DOHH2 (cell line): ENCODE measurements around the gene SPON1.

Experiments used
- H3F3A ChIP-seq: fragments of 200-600 bp; sonication (generic), shearing (Covaris generic); 2 replicates; pipeline ENCODE4 v1.6.0; 2016; ENCODE audit warnings: antibody characterized with exemption, mild to moderate bottlenecking; ENCODE audit not compliant: control insufficient read depth, insufficient read depth
- H3K27ac ChIP-seq: fragments of 200-600 bp; sonication (generic); 2 replicates; pipeline ENCODE4 v1.5.1; 2014; ENCODE audit warnings: low read depth, mild to moderate bottlenecking, low read length, moderate library complexity
- H3K27me3 ChIP-seq: fragments of 200-600 bp; sonication (generic); 2 replicates; pipeline ENCODE4 v1.6.1; 2014; ENCODE audit warnings: mild to moderate bottlenecking, low read length, mixed read lengths; ENCODE audit not compliant: control insufficient read depth
- H3K36me3 ChIP-seq: fragments of 200-600 bp; sonication (generic); 2 replicates; pipeline ENCODE4 v1.6.1; 2014; ENCODE audit warnings: mild to moderate bottlenecking, low read length, moderate library complexity, mixed read lengths; ENCODE audit not compliant: control insufficient read depth
- H3K4me1 ChIP-seq: fragments of 200-600 bp; sonication (generic); 2 replicates; pipeline ENCODE4 v1.6.1; 2014; ENCODE audit warnings: mild to moderate bottlenecking, low read length, mixed read lengths; ENCODE audit not compliant: control insufficient read depth
- H3K4me2 ChIP-seq: fragments of 200-600 bp; sonication (generic); 2 replicates; pipeline ENCODE4 v1.6.0; 2014; ENCODE audit warnings: mild to moderate bottlenecking, low read length, moderate library complexity
- H3K4me3 ChIP-seq: fragments of 200-600 bp; sonication (generic); 2 replicates; pipeline ENCODE4 v1.5.1; 2014; ENCODE audit warnings: mild to moderate bottlenecking, low read length, mixed read lengths
- H3K79me2 ChIP-seq: fragments of 200-600 bp; sonication (generic); 2 replicates; pipeline ENCODE4 v1.6.1; 2014; ENCODE audit warnings: mild to moderate bottlenecking, low read length, mixed read lengths; ENCODE audit not compliant: control insufficient read depth
- H3K9me2 ChIP-seq: fragments of 200-600 bp; sonication (generic); replicated peaks from 2 replicates; pipeline ENCODE4 v1.6.1; 2014; ENCODE audit warnings: mild to moderate bottlenecking, low read length, mixed read lengths; ENCODE audit not compliant: control insufficient read depth
- H3K9me3 ChIP-seq: fragments of 200-600 bp; sonication (generic); 2 replicates; pipeline ENCODE4 v1.6.1; 2014; ENCODE audit warnings: antibody characterized with exemption, low read length, mixed read lengths; ENCODE audit not compliant: control insufficient read depth, insufficient read depth
- H4K20me1 ChIP-seq: fragments of 200-600 bp; sonication (generic); 2 replicates; pipeline ENCODE4 v1.6.0; 2014; ENCODE audit warnings: low read depth, mild to moderate bottlenecking, antibody characterized with exemption, low read length, moderate library complexity; ENCODE audit not compliant: control insufficient read depth, insufficient read depth
- CTCF ChIP-seq: fragments of 200-600 bp; sonication (generic); IDR thresholded peaks from one replicate; pipeline ENCODE4 v1.5.1; 2014; ENCODE audit warnings: antibody characterized with exemption, mild to moderate bottlenecking, low read depth, low read length; ENCODE audit not compliant: poor library complexity, severe bottlenecking
- EZH2phosphoT487 ChIP-seq: fragments of 200-600 bp; sonication (generic); IDR thresholded peaks from 2 replicates; pipeline ENCODE4 v1.6.1; 2017; ENCODE audit warnings: borderline replicate concordance, mild to moderate bottlenecking, antibody characterized with exemption, low read length, moderate library complexity, mixed read lengths

The SPON1 gene

GRCh38 chr11:14245444-14245843 lies 282.9 kb downstream of the SPON1 start:
- Histone ChIP-seq H3K4me1 (no peaks in the 10 kb centered on the region), H3F3A (no peaks in the 10 kb centered on the region), H3K4me3 (no peak overlapping the region), H3K79me2 (no peaks in the 10 kb centered on the region), H4K20me1 (no peaks in the 10 kb centered on the region), H3K36me3 (no peaks in the 10 kb centered on the region), H3K4me2 (no peak overlapping the region), H3K27me3 (peaks cover 17% of the 10 kb centered on the region; the same call in 1 of the 2 replicates), H3K9me2 (no peaks in the 10 kb centered on the region), H3K9me3 (no peaks in the 10 kb centered on the region), H3K27ac (no peak overlapping the region)
- no peak for TF ChIP-seq CTCF
- TF ChIP-seq EZH2phosphoT487, result no peak

GRCh38 chr11:14248580-14248981 lies 286.1 kb downstream of the SPON1 start:
- Histone ChIP-seq H3K4me1 (no peaks in the 10 kb centered on the region), H3K27me3 (peaks cover 19% of the 10 kb centered on the region; the same call in 1 of the 2 replicates), H3K4me3 (no peak overlapping the region), H4K20me1 (no peaks in the 10 kb centered on the region), H3K9me3 (no peaks in the 10 kb centered on the region), H3K36me3 (no peaks in the 10 kb centered on the region), H3F3A (no peaks in the 10 kb centered on the region), H3K79me2 (no peaks in the 10 kb centered on the region), H3K27ac (no peak overlapping the region), H3K9me2 (no peaks in the 10 kb centered on the region), H3K4me2 (no peak overlapping the region)
- TF ChIP-seq EZH2phosphoT487, result no peak
- no peak for TF ChIP-seq CTCF

GRCh38 chr11:14249121-14249963 lies 286.8 kb downstream of the SPON1 start:
- H3K79me2 ChIP-seq, result no peaks in the 10 kb centered on the region

More at GRCh38 chr11:14249121-14249963, 286.8 kb downstream of the SPON1 start:
- Histone ChIP-seq H4K20me1 (no peaks in the 10 kb centered on the region), H3F3A (no peaks in the 10 kb centered on the region), H3K36me3 (no peaks in the 10 kb centered on the region), H3K4me3 (no peak overlapping the region), H3K9me2 (no peaks in the 10 kb centered on the region), H3K27ac (no peak overlapping the region), H3K9me3 (no peaks in the 10 kb centered on the region), H3K27me3 (peaks cover 20% of the 10 kb centered on the region; the same call in 1 of the 2 replicates), H3K4me2 (no peak overlapping the region), H3K4me1 (no peaks in the 10 kb centered on the region)
- peak; percentile 91 for TF ChIP-seq CTCF
- TF ChIP-seq EZH2phosphoT487, result no peak
